Endometrial microvascular endothelial cells (primary cell): ENCODE data around the gene MTX1. TPM values are rescaled to one million over a fixed set of nuclear protein-coding genes. Genes with fewer than 3 reads are reported as not detected.
"Not testable (repeated sequence)": the region's sequence is repeated elsewhere in the genome, so short reads cannot be mapped to it uniquely, and the experiment has no call there.

ENCODE experiments used
- in situ Hi-C: cut with HindIII; loops from 2 replicates; pipeline ENCODE4 v1.10.0; 2017; ENCODE audit warnings: low sequenced_read_pairs, low pct_unique_long_range_greater_than_20kb; ENCODE audit errors: inconsistent ontology term
- total RNA-seq: library from RNA; depleted of rRNA; stranded (reverse); fragments of >200 nt; gene quantifications from one replicate; pipeline ENCODE4 v1.2.3, GENCODE V29; 2015; ENCODE audit errors: inconsistent ontology term

Gene MTX1
- total RNA-seq, 1 donor from 2014 or later = 76.7 TPM

- in situ Hi-C loops = no loop called here
Observed at GRCh38 chr1:155202198-155202597, 6.3 kb upstream of the MTX1 start.

DNA sequence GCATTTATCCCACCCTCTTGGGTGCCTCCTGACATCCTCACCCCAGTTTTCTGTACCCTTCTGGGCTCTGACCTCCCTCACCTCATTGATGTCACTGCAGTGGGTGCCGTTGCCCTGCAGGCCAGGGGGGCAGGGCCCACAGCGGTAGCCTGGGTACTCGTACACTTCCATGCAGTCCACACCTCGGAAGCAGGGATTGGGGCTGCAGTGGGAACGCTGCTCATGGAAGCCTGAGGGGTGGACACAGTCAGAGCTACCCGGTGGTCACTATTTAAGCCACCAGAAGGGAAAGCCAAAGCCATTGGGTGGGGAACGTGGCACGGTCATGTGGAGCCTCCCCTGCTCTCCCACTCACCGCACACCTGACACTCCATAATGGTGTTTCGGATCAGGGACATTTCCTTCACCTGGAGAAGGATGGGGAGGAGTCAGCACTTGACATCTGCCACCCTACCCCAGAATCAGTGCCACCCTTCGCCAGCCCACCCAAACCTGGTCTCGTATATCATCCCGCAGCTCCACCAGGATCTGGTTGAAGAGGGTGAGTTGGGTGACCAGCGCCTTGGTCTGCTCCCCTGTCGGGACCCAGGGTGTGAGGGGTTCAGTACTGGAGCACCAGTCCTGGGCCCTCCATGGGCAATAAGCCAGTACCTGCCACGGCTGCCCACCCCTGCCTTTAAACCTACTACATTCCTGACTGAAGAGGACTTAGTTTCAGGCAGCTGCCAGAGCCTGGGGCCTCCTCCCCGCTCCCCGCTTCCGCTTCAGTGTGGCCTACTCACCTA lies 5.6 kb upstream of the MTX1 start:
- in situ Hi-C loops = no loop called here

DNA sequence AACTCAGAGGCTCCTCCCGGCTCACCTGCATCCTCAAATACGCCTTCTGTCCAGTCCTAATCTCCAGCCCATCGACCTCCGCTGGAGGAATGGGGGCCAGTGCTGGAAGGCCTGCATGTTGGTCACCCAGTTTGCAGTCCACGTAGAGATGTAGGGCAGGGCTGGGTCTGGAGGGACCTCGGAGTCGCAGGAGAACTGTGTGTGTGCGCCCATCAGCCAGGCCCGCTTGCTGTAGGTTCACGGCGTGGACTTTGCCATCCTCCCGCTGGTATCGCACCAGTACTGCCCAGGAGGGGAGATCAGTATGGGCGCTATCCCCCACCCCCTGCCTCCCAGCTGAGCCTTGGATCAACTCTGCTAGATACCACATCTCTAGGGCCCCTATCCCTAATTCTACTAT lies 3.5 kb upstream of the MTX1 start:
- in situ Hi-C loops = no loop called here

DNA sequence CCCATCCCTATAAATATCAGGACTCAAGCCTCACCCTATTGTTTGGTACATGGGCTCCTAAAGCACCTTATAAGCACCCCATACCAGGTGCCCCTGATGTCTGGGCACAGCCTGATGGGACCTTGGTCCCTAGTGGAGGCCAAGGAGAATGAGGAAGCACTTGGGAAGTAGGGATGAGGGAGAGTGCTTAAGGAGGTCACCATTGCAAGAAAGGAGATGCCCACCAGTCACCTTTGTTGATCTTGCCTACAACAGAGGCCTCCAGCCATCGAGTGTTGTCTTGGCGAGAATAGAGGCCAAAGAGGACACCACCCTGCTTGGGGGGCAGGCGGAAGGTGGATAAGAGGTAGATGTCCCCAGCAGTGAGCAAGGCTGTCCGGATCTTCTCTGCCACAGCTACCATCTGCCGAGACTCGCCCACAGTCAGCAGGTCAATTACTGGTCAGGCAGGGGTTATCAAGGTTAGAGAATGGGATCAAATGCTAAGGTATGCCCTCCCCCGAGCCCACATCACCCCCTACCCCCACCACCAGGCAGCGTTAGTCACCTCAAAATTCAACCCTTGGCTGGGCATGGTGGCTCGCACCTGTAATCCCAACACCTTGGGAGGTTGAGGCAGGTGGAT lies 2.4 kb upstream of the MTX1 start:
- in situ Hi-C loops = no loop called here

GRCh38 chr1:155206891-155207805 lies 1.3 kb upstream of the MTX1 start:
- in situ Hi-C loops = no loop called here

DNA sequence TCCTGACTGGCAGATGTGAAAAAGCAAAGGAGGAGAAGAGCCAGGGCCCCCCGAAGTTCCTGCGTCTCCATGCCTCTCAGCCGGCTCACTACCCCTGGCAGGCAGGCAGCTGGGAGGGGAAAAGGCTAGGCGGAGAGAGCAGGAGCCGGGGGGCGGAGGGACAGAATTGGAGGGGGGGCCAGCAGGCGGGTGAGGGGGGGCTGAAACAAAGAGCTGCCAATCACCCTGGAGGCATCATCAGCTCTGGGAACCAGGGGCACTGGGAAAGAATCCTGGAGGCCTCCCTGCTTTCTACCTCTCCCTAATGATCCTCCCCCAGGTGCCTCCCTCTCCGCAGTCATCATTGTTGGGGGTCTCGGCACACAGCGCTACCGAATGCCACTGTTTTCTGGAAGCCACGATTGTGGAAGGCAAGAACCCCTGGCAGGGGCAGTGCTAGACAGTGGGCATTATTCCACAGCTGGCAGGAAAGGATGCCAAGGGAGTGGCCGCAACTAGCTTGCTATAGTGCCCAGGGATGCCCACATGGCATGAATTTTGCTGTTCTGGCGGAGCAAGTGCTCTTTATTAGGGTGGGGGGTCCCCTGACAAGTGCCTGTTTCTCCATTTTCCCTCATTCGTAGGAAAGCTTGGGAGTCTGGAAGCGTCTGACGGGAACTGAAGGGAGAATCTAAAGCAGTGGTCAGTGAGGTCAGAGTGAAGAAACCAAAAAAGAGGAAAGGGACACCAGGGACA lies 522 bp upstream of the MTX1 start, which contains the start of gene THBS3:
THBS3 (minus strand) TSS at position 92 of the 735 bp plus-strand sequence; CDS start at position 71, 21 bp downstream.
- in situ Hi-C loops = no loop called here

DNA sequence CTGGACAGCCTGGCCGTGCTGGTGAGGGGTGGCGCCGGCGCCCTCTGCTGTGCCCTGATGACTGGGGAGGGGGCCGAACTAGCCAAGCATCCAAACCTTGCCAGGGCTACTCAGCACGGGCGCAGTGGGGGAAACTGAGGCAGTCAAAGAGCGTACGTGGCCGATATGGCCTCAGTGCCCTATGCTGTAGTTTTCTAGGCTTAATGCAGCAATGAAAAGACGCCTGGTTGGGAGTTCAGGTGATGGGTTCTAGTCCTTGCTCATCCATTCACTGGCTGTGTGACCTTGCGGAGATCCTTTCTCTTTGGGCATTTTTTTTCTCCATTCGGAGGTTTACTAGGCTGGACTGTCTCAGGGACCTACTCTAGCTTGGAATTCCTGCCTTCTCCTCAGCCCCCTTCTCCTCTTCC lies 822 bp downstream of the MTX1 start:
- in situ Hi-C loops = no loop called here

DNA sequence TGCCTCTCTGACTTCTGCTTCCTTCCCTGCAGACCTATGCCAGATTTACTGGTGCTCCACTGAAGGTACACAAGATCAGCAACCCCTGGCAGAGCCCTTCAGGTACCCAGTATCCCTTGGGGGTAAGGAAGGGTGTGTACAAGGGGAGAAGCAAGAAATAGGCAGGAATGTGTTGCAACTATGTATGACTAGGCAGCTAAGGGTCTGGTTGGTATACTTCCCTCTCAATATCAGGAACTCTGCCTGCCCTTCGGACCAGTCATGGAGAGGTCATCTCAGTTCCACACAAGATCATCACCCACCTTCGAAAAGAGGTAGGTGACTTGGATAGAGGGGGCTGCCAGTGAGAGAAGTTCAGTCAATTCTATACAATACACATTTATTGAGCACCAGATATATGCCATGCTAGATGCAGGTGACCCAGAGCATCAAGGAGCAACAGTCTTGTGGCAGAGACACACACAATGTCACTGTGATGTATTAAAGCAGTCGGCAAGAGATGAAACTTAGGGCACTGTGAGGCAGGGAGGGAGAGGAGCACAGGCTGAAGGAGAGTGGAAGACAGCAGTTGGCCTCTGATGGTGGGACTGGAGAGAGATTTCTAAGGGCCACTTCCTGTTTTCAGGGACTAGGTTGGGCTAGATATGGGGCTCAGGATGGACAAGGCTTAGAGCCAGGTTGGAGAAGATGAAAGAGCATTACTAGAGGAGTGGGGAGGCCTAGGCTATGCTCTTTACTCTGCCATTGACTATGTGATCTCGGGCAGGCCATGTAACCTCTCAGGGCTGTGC lies 2.0 kb downstream of the MTX1 start:
- in situ Hi-C loops = no loop called here

DNA sequence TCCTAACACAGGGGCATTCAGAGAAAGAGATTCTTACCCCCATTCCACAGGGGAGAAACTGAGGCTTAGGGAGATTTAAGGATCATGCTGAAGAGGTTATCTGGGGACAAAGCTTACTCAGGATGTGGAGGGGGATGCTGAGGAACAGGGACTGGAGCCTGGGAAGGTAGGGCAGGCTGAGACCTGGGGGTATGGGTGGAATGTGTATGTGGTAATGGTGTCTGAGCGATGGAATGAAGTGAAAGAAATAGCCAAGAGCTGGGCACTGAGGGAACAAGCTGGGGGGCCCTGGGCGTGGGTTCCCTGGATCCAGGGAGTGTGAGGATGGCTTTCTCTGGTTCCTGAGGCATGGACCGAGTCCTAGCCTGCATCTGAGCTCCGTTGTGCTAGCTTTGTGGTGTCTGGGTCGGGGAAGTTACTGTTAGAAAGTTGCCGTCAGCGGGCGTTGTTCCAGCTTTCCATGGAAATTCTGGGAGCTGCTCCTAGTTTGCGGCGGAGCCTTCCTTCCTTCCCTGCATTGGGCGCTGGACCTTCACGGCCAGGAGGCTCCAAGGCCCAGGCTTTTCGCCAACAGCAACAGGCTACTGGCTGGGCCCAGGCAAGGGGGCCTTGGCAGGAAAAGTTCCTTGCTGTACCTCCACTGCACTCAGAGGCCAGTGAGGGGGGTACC lies 3.0 kb downstream of the MTX1 start:
- in situ Hi-C loops = not testable (repeated sequence)

DNA sequence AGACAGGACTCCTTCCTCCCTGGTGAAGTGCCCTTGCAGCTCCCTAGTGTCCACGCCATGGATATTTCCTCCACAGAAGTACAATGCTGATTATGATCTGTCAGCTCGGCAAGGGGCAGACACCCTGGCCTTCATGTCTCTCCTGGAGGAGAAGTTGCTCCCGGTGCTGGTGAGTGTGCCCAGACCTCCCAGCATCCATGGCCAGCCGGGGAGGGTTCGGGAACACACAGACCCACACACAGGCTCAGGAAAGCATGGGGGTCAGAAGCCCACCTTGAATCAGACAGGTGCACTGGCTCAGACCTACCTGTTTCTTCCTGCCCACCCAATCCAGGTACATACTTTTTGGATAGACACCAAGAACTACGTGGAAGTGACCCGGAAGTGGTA lies 3.6 kb downstream of the MTX1 start:
- in situ Hi-C loops = not testable (repeated sequence)

DNA sequence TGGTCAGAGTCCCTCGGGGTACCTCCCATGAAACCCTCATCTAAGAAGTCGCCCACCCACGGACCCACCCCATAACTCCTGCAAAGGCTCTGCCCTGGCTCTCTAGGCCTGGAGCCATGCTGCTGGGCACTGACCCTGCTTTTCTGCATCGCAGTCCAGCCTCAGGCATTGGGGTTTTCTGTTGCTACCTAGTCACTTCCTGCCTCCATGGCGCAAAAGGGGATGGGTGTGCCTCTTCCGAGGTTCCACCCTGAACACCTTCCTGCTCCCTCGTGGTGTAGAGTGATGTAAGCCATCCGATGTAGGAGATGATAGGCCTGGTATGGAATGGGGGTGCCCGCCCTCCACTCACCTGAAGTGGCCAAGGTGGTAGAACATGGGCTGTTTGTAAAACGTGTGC lies 6.2 kb downstream of the MTX1 start:
- in situ Hi-C loops = not testable (repeated sequence)

GRCh38 chr1:155218854-155219591 lies 10.5 kb downstream of the MTX1 start:
- in situ Hi-C loops = no loop called here

GRCh38 chr1:155219592-155220031 lies 11.1 kb downstream of the MTX1 start:
- in situ Hi-C loops = no loop called here

DNA sequence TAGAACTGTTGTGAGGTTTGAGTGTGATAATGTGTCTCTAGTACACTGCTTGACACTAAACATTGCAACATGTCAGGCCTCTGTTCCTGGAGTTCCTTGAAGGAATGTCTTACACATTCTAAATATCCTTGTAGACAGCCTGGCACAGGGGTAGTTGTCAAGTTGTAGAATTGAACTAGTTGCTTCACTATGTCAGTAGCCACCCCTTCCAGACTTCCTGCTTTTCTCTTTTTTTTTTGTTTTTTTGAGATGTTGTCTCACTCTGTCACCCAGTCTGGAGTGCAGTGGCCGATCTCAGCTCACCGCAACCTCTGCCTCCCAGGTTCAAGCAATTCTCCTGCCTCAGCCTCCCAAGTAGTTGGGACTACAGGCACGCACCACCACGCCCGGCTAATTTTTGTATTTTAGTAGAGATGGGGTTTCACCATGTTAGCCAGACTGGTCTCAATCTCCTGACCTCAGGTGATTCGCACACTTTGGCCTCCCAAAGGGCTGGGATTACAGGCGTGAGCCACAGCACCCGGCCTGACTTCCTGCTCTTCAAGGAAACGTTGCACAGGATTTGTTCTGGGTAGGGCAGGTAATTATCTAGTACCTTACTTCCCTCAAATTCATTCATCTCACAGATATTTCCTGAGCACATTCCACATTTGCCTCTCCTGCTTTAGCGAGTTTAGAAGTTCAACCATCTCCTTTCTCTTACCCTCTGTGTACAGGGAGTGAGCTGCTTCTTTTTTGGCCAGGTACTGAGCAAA lies 11.9 kb downstream of the MTX1 start:
- in situ Hi-C loops = not testable (repeated sequence)

DNA sequence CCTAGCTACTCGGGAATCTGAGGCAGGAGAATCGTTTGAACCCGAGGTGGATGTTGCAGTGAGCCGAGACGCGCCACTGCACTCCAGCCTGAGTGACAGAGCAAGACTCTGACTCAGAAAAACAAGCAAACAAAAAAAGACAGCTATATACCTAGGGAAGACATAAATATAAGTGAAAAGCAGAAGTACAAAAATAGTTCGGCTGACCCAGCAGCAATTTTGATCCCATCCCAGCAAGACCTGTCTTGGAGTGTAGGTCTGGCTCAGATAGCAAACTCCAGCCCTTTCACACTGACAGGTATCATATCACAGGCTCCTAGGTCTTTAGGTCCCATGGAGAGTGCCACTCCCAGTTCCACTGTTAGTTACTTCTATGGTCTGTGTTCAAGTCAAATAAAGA lies 14.6 kb downstream of the MTX1 start:
- in situ Hi-C loops = no loop called here

DNA sequence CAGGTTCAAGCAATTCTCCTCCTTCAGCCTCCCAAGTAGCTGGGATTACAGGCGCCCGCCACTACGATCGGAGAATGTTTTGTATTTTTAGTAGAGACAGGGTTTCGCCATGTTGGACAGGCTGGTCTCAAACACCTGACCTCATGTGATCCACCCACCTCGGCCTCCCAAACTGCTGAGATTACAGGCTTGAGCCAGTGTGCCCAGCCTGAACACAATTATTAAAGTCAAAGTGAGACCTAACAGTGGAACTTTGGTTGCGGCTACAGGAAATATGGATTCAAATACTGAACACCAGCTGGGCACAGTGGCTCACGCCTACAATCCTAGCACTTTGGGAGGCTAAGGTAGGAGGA lies 16.9 kb downstream of the MTX1 start:
- in situ Hi-C loops = not testable (repeated sequence)
